ENCODE measurements around the gene YJU2. TPM values are rescaled to one million over a fixed set of nuclear protein-coding genes. Genes with fewer than 3 reads are reported as not detected.
"Not testable (repeated sequence)": the region's sequence is repeated elsewhere in the genome, so short reads cannot be mapped to it uniquely, and the experiment has no call there.

Gene YJU2
- total RNA-seq, 1 donor from 2014 or later: 24.2 TPM

GRCh38 chr19:4267101-4267900 lies 20.4 kb downstream of the YJU2 start:
- intact Hi-C loops (cut with micrococcal nuclease): loop anchor here (1.0 to 2.0 kb wide), 3 partner anchors 85 to 258 kb away; partner anchors contain the start of gene SH3GL1

DNA sequence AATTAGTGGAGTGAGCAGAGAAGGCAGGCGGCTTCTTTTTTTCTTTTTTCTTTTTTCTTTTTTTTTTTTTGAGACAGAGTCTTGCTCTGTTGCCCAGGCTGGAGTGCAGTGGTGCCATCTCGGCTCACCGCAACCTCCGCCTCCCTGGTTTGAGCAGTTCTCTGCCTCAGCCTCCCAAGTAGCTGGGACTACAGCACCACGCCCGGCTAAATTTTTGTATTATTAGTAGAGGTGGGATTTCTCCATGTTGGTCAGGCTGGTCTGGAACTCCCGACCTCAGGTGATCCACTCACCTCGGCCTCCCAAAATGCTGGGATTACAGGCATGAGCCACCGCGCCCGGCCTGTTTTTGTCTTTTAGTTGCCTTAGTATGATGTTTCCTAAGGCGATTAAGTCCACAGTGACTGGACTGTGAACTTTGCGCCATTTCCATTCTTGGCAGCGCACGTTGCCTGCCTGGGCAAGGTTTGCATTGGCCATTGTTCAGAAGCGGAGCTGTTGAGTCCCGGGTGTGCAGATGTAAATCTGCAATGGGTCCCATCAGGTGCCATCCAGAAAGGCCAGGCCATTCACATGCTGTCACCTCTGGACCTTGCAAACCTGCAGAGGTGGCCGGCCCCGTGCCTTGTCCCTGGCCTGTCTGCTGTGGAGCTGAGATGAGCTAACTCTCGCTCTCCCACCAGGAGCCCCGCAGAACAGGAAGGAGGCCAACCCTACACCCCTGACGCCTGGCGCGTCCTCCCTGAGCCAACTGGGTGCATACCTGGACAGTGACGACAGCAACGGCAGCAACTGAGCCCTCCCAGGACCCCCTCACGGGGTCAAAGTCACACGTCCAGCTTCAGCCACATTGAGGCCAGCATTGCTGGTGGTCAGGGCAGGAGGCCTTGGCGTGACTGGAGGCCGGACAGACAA lies 21.3 kb downstream of the YJU2 start:
- intact Hi-C loops (cut with micrococcal nuclease): loop anchor here (1.0 to 2.0 kb wide), 3 partner anchors 84 to 257 kb away; partner anchors contain the start of gene SH3GL1

DNA sequence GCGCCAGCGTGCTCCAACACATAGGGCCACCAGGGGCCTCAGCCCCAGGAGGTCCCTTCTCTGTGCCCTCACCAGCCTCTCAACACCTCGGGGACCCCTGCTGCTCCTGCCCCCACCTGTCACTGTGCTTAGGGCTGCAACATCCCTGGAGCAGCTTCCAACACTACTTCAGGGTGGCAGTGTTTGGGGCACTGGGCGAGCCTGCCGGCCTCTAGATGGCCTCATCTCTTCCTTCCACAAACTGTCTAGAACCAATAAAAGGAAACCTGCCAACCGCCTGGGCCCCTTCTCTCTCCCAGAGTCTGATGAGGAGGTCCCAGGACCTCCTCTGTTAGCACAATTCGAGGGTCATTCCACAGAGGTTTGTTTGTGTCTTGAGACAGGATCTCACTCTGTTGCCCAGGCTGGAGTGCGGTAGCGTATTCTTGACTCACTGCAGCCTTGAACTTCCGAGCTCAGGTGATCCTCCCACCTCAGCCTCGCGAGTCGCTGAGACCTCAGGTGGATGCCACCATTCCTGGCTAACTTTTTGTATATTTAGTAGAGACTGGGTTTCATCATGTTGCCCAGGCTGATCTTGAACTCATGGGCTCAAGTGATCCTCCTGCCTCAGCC lies 22.0 kb downstream of the YJU2 start:
- intact Hi-C loops (cut with micrococcal nuclease): no loop called here

- intact Hi-C loops (cut with micrococcal nuclease): no loop called here
Observed at GRCh38 chr19:4272894-4273293, 26.0 kb downstream of the YJU2 start.

GRCh38 chr19:4274321-4274686 lies 27.4 kb downstream of the YJU2 start:
- intact Hi-C loops (cut with micrococcal nuclease): not testable (repeated sequence)

DNA sequence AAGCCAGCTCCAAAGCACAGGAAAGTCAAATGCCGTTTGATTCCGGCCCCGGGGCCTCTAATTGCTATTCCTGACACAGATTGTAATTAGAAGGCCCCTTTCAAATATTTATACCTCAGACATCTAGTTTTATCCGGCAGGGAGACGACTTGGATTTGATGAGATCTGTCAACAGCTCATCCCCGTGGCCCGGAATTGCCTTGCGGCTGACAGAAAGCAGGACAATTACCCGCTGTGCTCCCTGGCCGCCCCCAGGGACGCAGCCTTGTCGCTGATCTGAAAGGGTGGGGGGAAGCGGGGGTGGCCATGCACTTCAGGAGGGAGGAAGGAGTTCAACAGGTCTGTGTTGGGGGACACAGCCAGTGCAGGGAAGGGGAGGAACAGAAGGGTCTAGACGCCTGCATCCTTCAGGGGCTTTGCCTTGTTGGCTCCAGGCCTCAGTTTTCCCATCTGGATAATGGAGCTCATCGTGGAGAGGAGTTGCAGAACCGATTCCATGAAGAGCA lies 30.4 kb downstream of the YJU2 start:
- intact Hi-C loops (cut with micrococcal nuclease): no loop called here

GRCh38 chr19:4278010-4278409 lies 31.1 kb downstream of the YJU2 start:
- intact Hi-C loops (cut with micrococcal nuclease): no loop called here

- intact Hi-C loops (cut with micrococcal nuclease): no loop called here
Observed at GRCh38 chr19:4278419-4279266, 31.8 kb downstream of the YJU2 start, which contains the start of gene SHD. SHD (plus strand) TSS chr19:4279266; CDS start chr19:4280064, 798 bp downstream.

DNA sequence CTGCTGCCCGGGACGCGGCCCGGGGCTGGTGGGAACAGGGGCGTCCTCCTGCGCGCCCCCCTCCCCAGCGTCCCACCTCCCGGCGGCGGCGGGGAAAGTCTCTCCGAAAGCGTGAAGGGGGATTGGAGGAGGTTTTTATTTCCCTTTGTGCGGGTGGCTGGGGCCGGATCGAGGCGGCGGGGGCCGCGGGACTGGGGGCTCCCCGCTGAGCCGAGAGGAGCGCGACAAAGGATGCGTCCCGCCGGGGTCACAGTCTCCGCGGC lies 32.3 kb downstream of the YJU2 start:
- intact Hi-C loops (cut with micrococcal nuclease): no loop called here

GRCh38 chr19:4279530-4280422 lies 32.9 kb downstream of the YJU2 start:
- intact Hi-C loops (cut with micrococcal nuclease): no loop called here

DNA sequence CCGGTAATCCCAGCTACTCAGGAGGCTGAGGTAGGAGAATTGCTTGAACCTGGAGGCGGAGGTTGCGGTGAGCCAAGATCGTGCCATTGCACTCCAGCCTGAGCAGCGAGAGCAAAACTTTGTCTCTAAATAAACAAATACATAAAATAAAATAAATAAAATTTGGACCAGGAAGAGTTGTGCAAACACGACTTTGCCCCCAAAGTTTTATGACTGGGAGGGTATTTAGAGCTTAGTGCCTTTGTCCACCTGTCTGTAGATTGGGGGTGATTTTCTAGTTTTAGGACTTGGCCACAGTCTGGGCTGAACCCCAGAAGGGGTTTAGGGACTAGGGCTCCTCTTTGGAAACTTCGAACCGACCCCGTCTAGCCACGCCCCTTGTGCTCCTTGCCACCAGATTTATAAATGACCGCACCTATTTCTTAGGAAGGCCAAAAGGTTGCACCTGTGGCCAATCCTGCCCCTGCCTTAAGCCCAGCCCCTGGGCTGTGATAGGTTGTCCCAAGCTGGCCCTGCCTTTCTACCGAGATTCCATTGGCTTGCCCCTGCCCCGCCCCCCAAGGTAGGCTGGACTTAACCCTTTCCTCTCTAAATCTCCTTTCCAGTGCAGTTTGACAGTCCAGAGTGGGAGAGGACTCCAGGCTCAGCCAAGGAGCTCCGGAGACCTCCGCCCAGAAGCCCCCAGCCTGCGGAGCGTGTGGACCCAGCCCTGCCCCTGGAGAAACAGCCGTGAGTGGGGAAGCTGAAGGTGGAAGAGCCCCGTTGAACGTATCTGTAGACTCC lies 37.5 kb downstream of the YJU2 start:
- intact Hi-C loops (cut with micrococcal nuclease): no loop called here

GRCh38 chr19:4284974-4285373 lies 38.1 kb downstream of the YJU2 start:
- intact Hi-C loops (cut with micrococcal nuclease): no loop called here

DNA sequence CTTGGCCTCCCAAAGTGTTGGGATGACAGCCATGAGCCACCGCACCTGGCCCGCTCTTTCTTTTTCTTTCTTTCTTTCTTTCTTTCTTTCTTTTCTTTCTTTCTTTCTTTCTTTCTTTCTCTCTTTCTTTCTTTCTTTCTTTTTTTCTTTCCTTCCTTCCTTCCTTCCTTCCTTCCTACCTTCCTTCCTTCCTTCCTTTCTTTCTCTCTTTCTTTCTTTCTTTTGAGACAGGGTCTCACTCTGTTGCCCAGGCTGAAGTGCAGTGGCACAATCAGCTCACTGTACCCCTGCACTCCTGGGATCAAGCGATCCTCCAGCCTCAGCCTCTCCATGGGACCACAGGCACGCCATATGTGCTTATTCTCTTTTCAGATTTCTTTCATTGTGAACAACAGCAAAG lies 39.3 kb downstream of the YJU2 start:
- intact Hi-C loops (cut with micrococcal nuclease): not testable (repeated sequence)

DNA sequence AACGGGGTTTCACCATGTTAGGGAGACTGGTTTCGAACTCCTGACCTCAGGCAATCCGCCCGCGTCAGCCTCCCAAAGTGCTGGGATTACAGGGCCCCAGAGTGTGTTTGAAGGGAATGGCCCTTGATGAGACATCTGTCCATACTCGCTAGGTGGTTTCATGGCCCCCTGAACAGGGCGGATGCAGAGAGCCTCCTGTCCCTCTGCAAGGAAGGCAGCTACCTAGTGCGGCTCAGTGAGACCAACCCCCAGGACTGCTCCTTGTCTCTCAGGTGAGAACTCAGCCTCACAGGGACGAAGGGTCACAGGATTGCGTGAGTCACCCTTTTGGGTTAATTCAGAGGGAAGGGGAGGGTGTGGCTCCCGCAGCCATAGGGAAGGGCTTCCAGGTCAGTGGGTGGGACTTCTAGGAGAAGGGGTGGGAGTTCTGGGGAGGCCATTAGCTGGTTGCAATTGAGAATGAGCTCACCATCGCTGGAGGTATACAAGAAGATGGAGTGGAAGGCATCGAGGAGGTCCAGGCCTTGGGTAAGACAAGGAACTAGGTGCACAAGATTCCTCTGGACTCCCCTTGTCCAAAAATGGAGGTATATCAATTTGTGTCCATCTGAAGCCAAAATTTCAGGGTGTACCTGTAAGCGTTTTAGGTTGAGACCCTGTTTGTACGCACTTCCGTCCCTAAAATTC lies 41.4 kb downstream of the YJU2 start:
- intact Hi-C loops (cut with micrococcal nuclease): no loop called here

GRCh38 chr19:4291184-4291732 lies 44.4 kb downstream of the YJU2 start:
- intact Hi-C loops (cut with micrococcal nuclease): no loop called here

DNA sequence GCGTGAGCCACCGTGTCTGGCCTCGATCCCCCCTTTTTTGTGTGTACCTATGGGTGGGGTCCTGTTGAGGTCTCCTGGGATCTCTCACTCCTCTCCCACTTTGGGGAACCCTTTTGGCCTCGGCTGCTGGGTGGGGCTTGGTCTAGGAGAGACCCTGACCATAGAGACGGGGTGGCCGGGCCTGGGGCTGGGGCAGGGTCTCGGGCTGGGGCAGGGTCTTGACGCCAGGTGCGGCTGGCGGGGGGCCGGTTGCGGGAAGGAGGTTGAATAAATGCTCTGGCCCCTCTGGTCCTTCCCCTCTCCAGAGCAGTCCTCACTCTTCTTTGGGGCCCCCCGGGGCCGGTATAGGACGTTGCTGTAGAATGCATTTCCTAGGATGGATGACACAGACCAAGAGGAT lies 45.6 kb downstream of the YJU2 start:
- intact Hi-C loops (cut with micrococcal nuclease): no loop called here

DNA sequence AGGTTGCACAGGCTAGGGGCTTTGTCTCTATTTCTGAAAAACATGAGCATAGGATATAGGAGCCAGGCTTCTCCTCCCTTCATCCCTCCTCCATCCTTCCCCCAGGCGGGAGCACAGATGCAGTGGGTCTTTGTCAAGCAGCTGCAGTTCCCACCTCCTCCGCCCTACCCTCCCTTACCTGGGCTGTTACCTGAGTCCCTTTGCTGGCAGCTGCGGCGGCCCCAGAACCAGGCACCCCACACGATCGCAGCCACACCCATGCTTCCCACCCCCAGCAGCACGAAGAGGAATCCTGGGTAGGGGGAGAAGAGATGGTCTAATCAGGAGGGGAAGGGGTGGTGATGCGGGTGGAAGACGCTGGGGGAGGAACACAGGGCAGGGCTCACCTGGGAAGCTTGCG lies 47.5 kb downstream of the YJU2 start:
- intact Hi-C loops (cut with micrococcal nuclease): no loop called here
